ENCODE measurements around the gene SUV39H1.
A peak's percentile ranks its signal among the peaks of the same experiment; 100 is the strongest.

Gene SUV39H1

GRCh38 chrX:48736303-48736702, 39.8 kb downstream of the SUV39H1 start:
- no peak overlapping the region for H3K27ac ChIP-seq (ENCODE audit: poor library complexity, severe bottlenecking)
- ATAC-seq (ENCODE audit: low read depth) (no peak), DNase-seq (ENCODE audit: low spot score) (no peak)
- no peaks in the 10 kb centered on the region for H3K27me3 ChIP-seq (ENCODE audit: insufficient read depth, poor library complexity, severe bottlenecking)
- H3K36me3 ChIP-seq (ENCODE audit: low read depth) = no peaks in the 10 kb centered on the region
- H3K4me3 ChIP-seq (ENCODE audit: severe bottlenecking) = peak overlapping the region; percentile 52
- TF ChIP-seq CTCF (IDR thresholded peaks at IDR 0.05; ENCODE audit: poor library complexity, severe bottlenecking) = no peak
- no peaks in the 10 kb centered on the region for H3K4me1 ChIP-seq (ENCODE audit: insufficient read depth, poor library complexity, severe bottlenecking)
- no peaks in the 10 kb centered on the region for H3K9me3 ChIP-seq (ENCODE audit: severe bottlenecking)

GRCh38 chrX:48736878-48737212, 40.3 kb downstream of the SUV39H1 start:
- TF ChIP-seq CTCF (IDR thresholded peaks at IDR 0.05; ENCODE audit: poor library complexity, severe bottlenecking) = no peak
- DNase-seq (ENCODE audit: low spot score) = no peak
- H3K4me1 ChIP-seq (ENCODE audit: insufficient read depth, poor library complexity, severe bottlenecking) = no peaks in the 10 kb centered on the region
- no peak for ATAC-seq (ENCODE audit: low read depth)
- H3K4me3 ChIP-seq (ENCODE audit: severe bottlenecking) = peak overlapping the region; percentile 52
- no peaks in the 10 kb centered on the region for H3K9me3 ChIP-seq (ENCODE audit: severe bottlenecking)
- H3K36me3 ChIP-seq (ENCODE audit: low read depth) = no peaks in the 10 kb centered on the region
- peak overlapping the region; percentile 60 for H3K27ac ChIP-seq (ENCODE audit: poor library complexity, severe bottlenecking)
- H3K27me3 ChIP-seq (ENCODE audit: insufficient read depth, poor library complexity, severe bottlenecking) = no peaks in the 10 kb centered on the region

- Histone ChIP-seq H3K36me3 (ENCODE audit: low read depth) (no peaks in the 10 kb centered on the region), H3K4me1 (ENCODE audit: insufficient read depth, poor library complexity, severe bottlenecking) (no peaks in the 10 kb centered on the region), H3K9me3 (ENCODE audit: severe bottlenecking) (no peaks in the 10 kb centered on the region), H3K27ac (ENCODE audit: poor library complexity, severe bottlenecking) (peak overlapping the region; percentile 60), H3K4me3 (ENCODE audit: severe bottlenecking) (peak overlapping the region; percentile 52), H3K27me3 (ENCODE audit: insufficient read depth, poor library complexity, severe bottlenecking) (no peaks in the 10 kb centered on the region)
- TF ChIP-seq CTCF (IDR thresholded peaks at IDR 0.05; ENCODE audit: poor library complexity, severe bottlenecking) = no peak
- ATAC-seq (ENCODE audit: low read depth) = peak; percentile 99
- peak; percentile 89 for DNase-seq (ENCODE audit: low spot score)
Measured at GRCh38 chrX:48737213-48737938, 40.8 kb downstream of the SUV39H1 start.

- no peaks in the 10 kb centered on the region for H3K27me3 ChIP-seq (ENCODE audit: insufficient read depth, poor library complexity, severe bottlenecking)
- no peaks in the 10 kb centered on the region for H3K36me3 ChIP-seq (ENCODE audit: low read depth)
- no peaks in the 10 kb centered on the region for H3K9me3 ChIP-seq (ENCODE audit: severe bottlenecking)
- TF ChIP-seq CTCF (IDR thresholded peaks at IDR 0.05; ENCODE audit: poor library complexity, severe bottlenecking) = no peak
- H3K4me1 ChIP-seq (ENCODE audit: insufficient read depth, poor library complexity, severe bottlenecking) = no peaks in the 10 kb centered on the region
- DNase-seq (ENCODE audit: low spot score) (no peak), ATAC-seq (ENCODE audit: low read depth) (no peak)
- peak overlapping the region; percentile 52 for H3K4me3 ChIP-seq (ENCODE audit: severe bottlenecking)
- H3K27ac ChIP-seq (ENCODE audit: poor library complexity, severe bottlenecking) = peak overlapping the region; percentile 60
Measured at GRCh38 chrX:48737940-48738339, 41.4 kb downstream of the SUV39H1 start.

GRCh38 chrX:48741834-48742233, 45.3 kb downstream of the SUV39H1 start:
- no peaks in the 10 kb centered on the region for H3K9me3 ChIP-seq (ENCODE audit: severe bottlenecking)
- H3K36me3 ChIP-seq (ENCODE audit: low read depth) = no peaks in the 10 kb centered on the region
- H3K4me3 ChIP-seq (ENCODE audit: severe bottlenecking) = no peak overlapping the region
- no peak for TF ChIP-seq CTCF (IDR thresholded peaks at IDR 0.05; ENCODE audit: poor library complexity, severe bottlenecking)
- no peaks in the 10 kb centered on the region for H3K27me3 ChIP-seq (ENCODE audit: insufficient read depth, poor library complexity, severe bottlenecking)
- no peak overlapping the region for H3K27ac ChIP-seq (ENCODE audit: poor library complexity, severe bottlenecking)
- DNase-seq (ENCODE audit: low spot score) (no peak), ATAC-seq (ENCODE audit: low read depth) (no peak)
- no peaks in the 10 kb centered on the region for H3K4me1 ChIP-seq (ENCODE audit: insufficient read depth, poor library complexity, severe bottlenecking)

Measured in RWPE2 (cell line).